ENCODE results near the gene POR.
"Not testable (repeated sequence)": the region's sequence is repeated elsewhere in the genome, so short reads cannot be mapped to it uniquely, and the experiment has no call there.

The POR gene

DNA sequence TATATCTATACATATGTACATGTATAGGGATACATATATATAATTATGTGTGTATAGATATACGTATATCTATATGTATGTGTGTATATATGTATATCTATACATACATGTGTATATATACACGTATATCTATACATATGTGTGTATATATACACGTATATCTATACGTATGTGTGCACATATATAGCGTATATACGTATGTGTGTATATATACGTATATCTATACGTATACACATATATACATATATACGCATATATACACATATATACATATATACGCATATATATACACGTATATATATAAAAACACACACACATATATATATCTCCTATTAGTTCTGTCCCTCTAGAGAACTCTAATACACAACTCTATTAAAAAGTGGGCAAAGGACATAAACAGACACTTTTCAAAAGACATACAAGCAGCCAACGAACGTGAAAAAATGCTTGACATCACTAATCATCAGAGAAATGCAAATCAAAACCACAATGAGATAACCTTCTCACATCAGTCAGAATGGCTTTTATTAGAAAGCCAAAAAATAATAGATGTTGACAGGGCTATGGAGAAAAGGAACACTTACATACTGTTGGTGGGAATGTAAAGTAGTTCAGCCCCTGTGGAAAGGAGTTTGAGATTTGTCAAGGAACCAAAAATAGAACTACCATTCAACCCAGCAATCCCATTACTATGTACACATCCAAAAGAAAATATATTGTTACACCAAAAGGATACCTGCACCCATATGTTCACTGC is 101.4 kb downstream of the POR start:
- no peak for DNase-seq (ENCODE audit: low read depth in 2 of 3, low spot score in 1 of 3)

DNA sequence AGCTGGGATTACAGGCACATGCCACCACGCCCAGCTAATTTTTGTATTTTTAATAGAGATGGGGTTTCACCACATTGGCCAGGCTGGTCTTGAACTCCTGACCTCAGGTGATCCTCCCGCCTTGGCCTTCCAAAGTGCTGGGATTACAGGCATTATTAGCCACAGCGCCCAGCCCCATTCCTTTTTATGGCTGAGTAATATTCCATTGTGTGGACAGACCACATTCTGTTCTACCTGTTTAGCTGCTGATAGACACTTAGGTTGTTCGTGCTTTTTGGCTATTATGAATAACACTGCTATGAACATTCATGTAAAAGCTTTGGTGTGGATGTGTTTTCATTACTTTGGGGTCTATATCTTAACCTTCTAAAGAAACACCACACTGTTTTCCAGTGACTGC is 103.6 kb downstream of the POR start:
- not testable (repeated sequence) for DNase-seq (ENCODE audit: low read depth in 2 of 3, low spot score in 1 of 3)

DNA sequence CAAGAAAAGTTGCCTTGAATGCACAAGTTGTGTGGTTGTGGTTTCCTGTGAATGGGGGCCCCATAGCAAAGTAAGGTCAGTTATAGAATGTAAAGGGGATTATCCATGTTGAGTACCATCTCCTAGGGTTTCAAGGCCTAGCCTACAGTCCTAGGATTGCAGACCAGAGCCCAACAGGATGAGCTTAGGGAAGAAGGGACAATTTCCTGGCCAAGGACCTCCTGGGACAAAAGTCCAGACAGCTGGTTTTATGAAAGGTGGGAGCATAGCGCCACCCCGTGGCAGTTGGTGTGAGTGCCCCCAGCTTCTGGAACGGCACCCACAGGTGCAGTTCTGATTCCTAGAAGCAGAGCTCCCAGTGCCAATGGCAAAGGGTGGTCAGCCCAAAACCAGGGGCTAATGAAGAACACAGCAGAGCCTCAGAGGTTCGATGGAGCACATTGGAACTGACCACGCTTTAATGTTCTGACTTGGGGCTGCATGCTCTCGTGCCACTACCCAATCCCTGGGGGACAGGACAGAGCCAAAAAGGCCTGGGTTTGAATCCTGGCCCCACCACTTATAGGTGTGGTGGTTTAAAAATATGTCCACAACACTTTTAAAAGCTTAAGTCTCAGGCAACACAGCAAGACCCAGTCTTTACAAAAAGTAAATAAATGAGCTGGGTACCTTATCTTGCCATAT is 105.2 kb downstream of the POR start:
- DNase-seq (ENCODE audit: low read depth in 2 of 3, low spot score in 1 of 3): peak; percentile 45 to 66 (median 60)

DNA sequence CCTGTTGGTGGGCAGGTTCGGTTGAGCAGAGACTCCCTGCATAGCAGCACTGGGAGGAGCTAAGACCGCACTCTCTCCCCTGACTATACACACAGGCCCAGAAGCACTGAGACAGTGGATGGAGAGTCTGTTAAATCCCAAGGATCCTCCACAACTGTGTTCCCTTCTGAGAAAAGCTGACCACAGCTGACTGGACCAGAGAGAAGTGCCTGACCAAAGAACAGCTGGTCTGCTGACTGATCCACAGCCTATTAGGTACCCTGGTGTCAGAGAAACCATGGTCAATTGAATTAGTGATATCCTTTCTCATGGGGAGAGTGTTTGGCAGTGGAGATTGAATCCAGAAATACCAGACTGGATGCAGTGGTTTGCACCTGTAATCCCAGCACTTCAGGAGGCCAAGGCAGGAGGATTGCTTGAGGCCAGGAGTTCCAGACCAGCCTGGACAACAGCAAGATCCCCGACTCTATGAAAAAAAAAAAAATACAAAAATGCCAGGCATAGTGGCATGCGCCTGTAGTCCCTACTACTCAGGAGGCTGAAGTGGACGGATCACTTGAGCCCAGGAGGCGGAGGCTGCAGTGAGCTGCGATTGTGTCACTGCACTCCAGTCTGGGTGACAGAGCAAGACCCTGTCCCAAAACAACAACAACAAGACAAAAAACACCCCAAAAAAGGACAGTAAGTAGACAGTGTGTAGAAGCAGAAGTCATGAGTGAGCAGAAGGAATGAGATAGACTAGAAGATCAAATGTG is 107.2 kb downstream of the POR start:
- DNase-seq (ENCODE audit: low read depth in 2 of 3, low spot score in 1 of 3): no peak

DNA sequence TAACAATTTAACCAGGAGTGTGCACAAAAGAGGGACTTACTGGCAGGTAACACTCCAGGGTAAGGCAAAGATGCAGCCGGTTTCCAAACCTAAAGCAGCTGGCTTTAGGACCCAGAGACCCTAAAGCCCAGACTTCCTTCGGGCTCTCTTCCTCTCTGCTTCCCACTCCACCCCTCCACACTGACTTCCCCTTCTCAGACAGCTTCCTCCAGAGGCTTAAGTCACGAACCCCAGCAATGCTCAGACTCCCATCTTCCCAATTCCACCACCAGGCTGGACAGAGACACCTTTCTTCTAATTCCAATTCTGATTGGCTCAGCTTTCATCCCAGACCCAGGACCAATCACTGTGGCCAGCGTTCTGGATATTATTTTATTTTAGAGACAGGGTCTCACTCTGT is 108.0 kb downstream of the POR start:
- DNase-seq (ENCODE audit: low read depth in 2 of 3, low spot score in 1 of 3): no peak

DNA sequence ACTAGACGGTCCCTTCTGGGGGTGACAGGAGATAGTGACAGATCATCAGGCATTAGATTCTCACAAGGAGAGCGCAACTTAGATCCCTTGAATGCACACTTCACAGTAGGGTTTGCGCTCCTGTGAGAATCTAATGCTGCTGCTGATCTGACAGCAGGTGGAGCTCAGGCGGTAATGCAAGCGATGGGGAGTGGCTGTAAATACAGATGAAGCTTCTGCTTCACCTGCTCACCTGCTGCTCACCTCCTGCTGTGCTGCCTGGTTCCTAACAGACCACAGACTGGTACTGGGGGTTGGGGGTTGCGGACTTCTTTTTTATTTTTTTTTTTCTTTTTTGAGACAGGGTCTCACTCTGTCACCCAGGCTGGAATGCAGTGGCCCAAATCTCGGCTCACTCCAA is 114.7 kb downstream of the POR start:
- not testable (repeated sequence) for DNase-seq (ENCODE audit: low read depth in 2 of 3, low spot score in 1 of 3)

DNA sequence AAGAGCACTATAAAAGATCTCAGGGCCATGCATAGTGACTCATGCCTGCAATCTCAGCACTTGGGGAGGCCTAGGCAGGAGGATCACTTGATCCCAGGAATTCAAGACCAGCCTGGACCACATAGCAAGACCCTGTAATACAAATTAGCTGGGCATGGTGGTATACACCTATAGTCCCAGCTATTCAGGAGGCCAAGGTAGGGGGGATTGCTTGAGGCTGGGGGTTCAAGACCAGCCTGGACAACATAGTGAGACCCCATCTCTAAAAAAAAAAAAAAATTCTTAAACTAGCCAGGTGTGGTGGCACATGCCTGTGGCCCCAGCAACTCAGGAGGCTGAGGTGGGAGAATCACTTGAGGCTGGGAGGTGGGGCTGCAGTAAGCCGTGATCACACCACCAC is 117.0 kb downstream of the POR start:
- no peak for DNase-seq (ENCODE audit: low read depth in 2 of 3, low spot score in 1 of 3)
